ENCODE measurements around the gene CAPN5.
A peak's percentile ranks its signal among the peaks of the same experiment; 100 is the strongest.

Gene CAPN5

GRCh38 chr11:77121876-77122575 is 55.3 kb downstream of the CAPN5 start:
- DNase-seq, result no peak

DNA sequence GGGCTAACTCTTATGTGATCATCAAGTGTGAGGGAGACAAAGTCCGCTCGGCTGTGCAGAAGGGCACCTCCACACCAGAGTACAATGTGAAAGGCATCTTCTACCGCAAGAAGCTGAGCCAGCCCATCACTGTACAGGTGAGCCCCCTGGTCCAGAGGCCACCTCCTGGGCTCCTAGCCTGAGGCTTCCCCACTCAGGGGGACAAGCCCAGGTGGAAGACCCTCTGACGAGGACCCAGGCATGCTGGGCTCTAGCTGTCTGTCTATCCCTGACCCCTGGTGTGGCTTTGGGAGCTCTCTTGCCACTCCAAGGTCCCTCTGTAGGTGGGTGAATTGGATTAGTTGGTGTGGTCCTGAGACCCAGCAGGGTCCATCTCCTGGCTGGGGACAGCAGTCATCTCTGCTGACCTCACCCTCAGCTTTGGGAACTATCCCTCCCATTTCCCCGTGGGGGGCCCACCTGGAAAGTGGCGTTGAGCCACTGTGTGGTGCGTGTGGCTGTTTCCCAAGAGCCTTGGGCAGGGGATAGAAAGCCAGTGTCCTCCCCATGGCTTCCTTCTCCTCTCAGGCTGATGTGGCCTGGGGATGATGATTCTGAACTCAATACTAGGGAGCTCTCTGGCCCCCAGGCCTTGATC is 55.9 kb downstream of the CAPN5 start:
- no peak for DNase-seq

DNA sequence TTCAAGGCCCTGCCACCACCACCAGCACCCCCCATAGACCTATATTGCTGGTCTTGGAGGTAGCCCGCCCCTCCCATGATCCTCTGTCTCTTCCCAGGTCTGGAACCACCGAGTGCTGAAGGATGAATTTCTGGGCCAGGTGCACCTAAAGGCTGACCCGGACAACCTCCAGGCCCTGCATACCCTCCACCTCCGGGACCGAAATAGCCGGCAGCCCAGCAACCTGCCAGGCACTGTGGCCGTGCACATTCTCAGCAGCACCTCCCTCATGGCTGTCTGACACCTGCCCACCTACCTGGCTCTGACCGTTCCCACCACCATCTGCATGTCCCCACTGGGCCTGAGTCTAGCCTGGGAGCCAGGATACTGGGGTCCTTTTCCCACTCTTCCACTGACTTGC is 56.8 kb downstream of the CAPN5 start:
- DNase-seq, result no peak

GRCh38 chr11:77124041-77124440 is 57.3 kb downstream of the CAPN5 start:
- no peak for DNase-seq

DNA sequence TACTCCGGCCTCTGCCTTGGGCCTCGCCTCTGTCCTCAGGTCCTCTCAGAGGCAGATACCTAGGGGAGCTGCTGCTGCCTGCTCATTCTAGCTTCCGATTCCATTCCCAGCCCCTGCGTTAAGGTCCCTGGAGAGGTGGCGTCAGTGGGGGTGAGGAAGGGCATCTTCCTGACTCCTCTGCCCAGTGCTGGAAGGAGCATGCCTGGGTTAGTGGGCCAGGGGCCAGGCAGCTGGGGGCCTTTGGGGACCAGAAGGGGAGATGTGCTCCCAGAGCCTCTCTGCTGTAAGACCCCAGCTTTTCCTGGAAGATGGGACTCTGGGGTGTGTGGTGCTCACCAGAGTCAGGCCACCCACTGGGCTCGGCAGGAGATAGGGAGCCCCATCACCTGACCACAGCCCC is 57.7 kb downstream of the CAPN5 start:
- DNase-seq, result no peak

DNA sequence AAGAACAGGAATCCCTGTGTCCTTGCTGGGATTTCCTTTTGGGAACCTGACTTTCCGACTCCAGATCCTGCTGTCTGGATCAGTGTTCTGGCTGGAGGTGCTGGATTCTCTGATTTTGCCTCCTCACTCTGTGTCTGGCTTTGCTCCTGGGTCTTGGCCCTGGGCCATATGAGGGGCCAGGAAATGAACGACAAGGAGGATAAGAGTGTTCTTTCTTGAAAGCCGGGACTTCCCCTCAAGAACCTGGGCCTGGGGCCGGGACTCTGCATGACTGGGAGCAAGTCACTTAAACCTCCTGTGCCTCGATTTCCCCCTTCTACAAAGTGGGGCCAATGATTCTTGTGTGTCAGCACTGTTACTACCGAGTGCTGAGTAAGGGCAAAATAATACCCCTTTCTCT is 58.4 kb downstream of the CAPN5 start:
- DNase-seq, result no peak

DNA sequence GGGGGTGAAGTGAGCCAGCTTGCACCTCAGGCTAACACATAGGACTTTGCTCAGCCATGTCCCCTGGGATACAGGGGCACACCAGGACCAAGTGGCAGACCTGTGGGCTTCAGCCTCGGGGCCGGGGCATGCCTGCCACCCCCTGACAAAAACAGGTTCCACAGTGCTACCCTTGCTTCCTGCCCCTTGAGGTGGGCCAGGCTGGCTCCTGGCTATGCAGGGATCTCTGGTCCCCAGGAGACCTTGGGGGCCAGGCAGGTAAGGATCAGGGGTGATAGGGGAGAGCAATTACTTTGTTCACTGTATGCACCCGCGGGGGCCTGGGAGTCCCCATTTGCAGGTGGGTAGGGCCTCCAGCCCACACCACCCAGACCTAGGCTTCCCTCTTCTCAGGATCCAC is 58.9 kb downstream of the CAPN5 start:
- no peak for DNase-seq

DNA sequence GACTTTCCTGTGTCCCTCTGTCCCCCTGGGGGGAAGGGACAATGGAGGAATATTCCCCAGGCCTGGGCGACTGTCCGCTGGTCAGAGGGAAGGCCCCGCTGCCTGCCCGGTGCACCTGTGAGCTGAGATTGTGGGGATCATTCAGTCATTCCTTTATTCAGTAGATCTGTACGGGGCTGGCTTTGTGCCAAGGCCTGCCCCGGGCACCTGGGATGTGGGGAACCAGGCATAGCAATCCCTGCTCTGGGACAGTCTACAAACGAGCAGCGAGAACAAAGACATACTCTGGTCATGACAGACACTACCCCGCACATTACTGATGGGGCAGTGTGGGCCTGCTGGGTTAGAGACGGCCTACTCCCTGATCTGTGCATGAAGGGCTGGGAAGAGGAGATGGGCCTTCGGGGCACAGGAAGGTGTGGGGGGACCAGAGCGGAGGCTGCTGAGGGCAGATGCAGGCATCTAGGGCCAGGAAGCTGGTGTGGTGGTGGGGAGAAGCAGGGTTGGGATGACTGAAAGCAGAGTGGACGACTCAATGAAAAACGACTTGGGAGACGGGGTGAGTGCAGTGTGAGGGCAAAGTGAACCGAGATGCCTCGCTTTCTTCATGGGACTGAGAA is 59.5 kb downstream of the CAPN5 start:
- no peak for DNase-seq

- no peak for DNase-seq
Observed at GRCh38 chr11:77126861-77127234, 60.1 kb downstream of the CAPN5 start.

- DNase-seq, result peak; percentile 41
Observed at GRCh38 chr11:77127235-77127911, 60.6 kb downstream of the CAPN5 start.

DNA sequence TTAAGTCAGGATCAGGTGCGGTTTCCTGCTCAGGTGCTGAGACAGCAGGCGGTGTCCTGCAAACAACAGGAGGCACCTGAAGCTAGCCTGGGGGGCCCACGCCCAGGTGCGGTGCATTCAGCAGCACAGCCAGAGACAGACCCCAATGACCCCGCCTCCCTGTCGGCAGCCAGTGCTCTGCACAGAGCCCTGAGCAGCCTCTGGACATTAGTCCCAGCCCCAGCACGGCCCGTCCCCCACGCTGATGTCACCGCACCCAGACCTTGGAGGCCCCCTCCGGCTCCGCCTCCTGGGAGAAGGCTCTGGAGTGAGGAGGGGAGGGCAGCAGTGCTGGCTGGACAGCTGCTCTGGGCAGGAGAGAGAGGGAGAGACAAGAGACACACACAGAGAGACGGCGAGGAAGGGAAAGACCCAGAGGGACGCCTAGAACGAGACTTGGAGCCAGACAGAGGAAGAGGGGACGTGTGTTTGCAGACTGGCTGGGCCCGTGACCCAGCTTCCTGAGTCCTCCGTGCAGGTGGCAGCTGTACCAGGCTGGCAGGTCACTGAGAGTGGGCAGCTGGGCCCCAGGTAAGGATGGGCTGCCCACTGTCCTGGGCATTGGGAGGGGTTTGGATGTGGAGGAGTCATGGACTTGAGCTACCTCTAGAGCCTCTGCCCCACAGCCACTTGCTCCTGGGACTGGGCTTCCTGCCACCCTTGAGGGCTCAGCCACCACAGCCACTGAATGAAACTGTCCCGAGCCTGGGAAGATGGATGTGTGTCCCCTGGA is 61.3 kb downstream of the CAPN5 start, which contains the start of gene MYO7A:
MYO7A (plus strand) TSS at position 327 of the 772 bp plus-strand sequence. CDS start 2,389 bp downstream, outside the sequence.
- no peak for DNase-seq

GRCh38 chr11:77129069-77129841 is 62.5 kb downstream of the CAPN5 start:
- DNase-seq, result no peak

GRCh38 chr11:77129842-77130756 is 63.3 kb downstream of the CAPN5 start:
- no peak for DNase-seq

DNA sequence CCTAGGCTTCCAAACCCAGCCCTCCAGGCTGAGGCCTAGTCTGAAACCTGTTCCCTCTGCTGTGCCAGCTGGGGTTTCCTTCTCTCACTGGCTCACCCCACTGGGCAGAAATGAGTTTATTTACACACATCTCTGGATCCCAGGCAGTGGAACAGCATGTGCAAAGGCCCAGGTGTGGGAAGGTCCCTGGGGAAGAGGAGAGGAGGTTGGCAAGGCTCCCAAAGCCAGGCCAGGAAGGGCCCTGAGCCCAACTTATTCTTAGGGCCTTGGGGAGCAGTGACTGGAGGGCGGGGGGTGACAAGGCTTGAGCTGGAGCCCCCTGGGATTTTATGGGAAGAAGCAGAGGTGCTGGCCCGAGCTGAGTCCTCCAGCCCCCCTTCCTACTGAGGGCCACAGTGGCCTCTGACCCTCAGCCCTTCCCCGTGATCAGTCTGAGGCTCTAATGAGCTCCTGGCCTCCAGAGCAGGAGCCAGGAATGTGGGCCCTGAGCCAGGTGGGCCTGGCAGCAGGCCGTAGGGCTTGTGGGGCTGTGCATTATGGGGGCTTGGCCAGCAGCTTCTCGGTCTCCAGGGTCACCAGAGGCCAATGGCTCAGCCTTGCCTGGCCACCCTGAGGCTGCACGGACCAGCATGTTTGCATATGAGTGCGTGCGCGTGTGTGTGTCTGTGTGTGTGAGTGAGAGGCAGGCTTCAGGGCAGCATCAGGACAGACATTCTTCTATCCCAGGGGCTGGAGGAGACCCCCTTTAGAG is 64.2 kb downstream of the CAPN5 start:
- DNase-seq, result no peak

DNA sequence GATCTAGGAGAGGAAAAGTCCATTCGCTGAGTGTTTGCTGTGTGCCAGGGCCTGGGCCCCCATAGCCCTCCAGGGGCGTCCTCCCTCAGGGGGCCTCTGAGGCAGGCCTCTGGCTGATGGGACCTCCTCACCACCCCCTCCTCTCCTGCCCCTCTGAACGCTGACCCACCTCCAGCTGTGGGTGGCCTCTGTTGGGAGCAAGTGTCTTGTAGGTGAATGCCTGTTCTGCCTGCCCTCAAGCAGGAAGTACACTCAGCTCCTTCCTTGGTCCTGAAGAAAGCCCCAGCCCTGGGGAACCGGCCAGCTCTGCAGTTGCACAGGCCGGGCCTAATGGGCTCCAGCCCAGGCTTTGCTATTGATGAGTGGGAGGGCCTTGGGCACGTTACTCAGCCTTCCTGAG is 64.8 kb downstream of the CAPN5 start:
- no peak for DNase-seq

- DNase-seq, result no peak
Observed at GRCh38 chr11:77135069-77135468, 68.3 kb downstream of the CAPN5 start.

DNA sequence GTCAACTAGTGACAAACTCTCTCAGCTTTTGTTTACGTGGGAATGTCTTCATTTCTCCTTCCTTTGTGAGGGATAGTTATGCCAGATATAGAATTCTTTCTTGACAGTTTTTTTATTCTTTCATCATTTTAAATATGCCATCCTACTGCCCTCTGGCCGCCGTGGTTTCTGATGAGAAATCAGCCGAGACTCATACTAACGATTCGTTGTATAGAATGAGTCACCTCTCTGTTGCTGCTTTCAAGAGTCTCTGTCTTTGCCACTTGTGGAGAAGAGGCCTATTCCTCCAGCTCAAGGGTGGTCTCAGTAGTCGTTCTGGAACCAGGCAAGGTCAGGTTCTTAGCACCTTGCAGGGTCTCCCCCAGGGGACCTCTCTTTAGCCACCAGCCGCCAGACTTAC is 69.3 kb downstream of the CAPN5 start:
- DNase-seq, result peak; percentile 50

DNA sequence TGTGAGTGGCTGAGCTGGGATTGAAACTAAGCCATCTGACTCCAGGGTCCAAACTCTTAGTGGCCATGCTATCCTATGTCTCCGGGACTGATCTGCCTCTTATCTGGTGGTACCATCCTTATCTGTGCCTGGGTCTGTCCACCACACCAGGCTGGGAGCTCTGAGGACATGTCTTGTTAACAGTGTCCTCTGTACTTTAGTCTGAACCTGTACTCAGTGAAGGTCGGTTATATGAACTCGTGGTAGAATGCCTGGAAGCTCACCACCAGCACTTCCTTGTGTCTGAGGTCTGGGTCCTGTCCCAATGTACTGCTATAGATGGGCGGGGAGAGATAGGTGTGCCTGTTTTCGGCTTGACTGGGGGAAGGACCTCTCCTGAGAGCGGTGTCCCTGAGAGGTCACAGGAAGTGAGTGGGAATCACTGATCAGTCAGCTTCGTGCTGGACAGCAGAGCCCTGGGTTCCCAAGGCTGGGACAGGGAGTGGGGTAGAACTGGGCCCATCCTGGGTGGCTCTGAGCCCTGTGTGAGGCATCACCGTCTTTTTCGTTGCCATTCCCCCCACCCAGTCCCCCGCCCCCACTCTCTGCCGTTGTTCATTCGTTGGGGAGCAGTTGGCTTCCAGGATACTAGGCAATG is 70.1 kb downstream of the CAPN5 start:
- no peak for DNase-seq

- DNase-seq, result no peak
Observed at GRCh38 chr11:77137421-77137820, 70.7 kb downstream of the CAPN5 start.
